GM18867 (cell line): ENCODE data around the gene FAM168A.

ENCODE experiments used
- ATAC-seq: cut with Tn5 transposase; IDR thresholded peaks from one replicate; pipeline ENCODE4 v1.9.1; 2021; ENCODE audit warnings: mild to moderate bottlenecking, moderate library complexity; ENCODE audit not compliant: unreplicated experiment

Gene FAM168A

DNA sequence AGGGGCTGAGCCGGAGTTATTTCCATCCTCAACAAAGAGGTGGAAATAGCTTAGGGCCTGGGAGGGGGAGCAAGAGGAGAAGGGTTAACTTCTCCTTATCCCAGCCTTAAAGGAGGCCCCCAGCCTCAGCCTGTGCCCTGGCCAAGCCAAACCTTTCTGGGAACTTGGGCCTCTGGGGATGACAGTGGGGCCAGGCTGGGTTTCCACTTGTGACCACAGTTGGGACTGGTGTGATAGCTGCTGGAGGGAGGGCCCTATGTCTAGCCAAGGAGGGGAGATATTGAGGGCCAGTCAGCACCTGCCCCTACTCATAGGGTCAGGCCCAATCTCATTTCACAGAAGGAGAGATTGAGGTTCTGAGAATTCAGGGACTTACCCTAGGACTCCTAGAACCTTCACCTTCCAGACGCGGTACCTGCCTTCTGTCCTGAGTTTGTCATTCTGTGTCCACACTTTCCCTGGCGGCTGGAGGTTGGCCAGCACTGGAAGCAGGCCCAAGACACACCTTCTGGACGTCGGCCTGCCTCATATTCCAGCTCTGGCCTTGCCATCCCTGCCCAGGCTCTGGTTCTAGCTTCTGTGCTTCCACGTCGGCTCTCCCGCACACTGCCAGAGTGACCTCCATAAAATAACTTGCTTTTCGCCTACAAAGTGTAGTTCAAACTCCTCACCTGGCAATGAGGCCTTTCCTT, 218.6 kb downstream of the FAM168A start:
- no peak for ATAC-seq

- peak; percentile 16 for ATAC-seq
These were observed 220.9 kb downstream of the FAM168A start for GRCh38 chr11:73376803-73377629.

GRCh38 chr11:73376160-73376802, 221.6 kb downstream of the FAM168A start, which contains the start of gene RELT:
TSS of gene RELT (plus strand) at chr11:73376399. CDS start at chr11:73389137, 12,738 bp downstream.
- ATAC-seq, result peak; percentile 76

GRCh38 chr11:73375830-73376159, 222.1 kb downstream of the FAM168A start:
- ATAC-seq, result no peak

DNA sequence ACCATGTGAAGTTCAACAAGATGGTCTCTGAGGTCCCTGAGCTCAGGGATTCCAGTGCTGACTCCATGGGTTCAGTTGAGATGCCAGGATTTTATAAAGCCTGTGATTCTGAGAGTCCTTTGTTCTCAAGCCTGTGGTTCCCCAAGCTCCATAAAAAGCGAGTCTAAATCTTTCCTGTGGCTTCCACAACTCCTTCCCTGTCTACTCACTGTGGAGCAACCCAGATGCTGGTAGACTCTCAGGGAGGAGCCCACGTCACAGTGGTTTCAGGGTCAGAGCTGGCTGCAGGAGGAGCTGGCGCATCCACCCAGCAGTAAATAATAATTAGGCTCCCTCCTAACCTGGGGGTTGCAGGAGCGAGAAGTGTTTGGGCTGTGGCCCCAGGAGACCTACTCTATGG, 223.8 kb downstream of the FAM168A start:
- ATAC-seq, result no peak

GRCh38 chr11:73372375-73372993, 225.4 kb downstream of the FAM168A start:
- no peak for ATAC-seq

DNA sequence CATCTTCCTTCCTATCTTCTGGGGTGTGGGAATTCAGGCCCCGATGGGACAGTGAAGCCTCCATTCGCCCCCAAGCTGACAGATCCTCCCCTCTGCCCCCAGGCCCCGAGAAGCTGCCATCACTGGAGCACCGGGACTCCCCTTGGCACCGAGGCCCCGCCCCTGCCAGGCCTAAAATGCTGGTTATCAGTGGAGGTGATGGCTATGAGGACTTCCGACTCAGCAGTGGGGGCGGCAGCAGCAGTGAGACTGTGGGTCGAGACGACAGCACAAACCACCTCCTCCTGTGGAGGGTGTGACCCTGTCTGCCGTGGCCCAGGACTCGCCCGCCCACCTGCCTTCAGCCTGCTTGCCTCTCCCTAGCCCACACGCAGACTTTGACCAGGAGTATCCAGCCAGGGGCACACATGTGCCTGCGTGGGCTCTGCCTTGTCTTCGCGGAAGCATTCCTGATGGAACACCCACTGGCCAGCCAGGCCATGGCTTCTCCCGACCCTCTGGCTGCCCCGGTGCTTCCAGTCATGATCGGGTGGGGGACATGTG, 230.4 kb downstream of the FAM168A start:
- ATAC-seq, result no peak

GRCh38 chr11:73366953-73367352, 231.0 kb downstream of the FAM168A start:
- ATAC-seq, result no peak

- no peak for ATAC-seq
These were observed 231.7 kb downstream of the FAM168A start for GRCh38 chr11:73366265-73366610.

DNA sequence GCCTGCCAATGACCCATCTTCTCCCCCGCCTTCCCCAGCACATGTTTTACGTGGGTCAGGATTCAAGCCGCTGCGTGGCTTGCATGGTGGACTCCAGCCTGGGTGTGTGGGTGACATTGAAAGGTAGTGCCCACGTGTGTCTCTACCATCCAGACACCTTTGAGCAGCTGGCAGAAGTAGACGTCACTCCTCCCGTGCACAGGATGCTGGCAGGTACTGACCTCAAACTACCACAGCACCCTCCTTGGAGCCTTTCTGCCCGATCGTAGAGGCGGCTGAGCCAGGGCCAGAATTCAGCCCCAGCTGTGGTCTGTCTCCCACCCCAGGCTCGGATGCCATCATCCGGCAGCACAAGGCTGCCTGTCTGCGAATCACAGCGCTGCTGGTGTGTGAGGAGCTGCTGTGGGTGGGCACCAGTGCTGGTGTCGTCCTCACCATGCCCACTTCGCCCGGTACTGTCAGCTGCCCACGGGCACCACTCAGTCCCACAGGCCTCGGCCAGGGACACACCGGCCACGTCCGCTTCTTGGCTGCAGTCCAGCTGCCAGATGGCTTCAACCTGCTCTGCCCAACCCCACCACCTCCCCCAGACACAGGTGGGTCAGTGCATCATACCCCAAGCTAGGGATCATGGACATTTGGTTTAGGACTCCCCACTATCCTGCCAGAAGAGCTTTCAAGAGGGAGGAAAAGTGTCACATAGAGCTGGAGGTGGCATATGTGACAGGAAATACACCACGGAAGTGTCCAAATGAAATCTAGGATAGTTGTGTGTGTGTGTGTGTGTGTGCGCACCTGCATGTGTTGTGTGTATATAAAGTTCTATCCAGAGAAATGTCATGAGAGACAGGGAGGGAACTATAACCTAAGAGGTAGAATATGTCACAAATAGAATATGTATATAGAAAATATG, 232.3 kb downstream of the FAM168A start:
- ATAC-seq, result no peak

DNA sequence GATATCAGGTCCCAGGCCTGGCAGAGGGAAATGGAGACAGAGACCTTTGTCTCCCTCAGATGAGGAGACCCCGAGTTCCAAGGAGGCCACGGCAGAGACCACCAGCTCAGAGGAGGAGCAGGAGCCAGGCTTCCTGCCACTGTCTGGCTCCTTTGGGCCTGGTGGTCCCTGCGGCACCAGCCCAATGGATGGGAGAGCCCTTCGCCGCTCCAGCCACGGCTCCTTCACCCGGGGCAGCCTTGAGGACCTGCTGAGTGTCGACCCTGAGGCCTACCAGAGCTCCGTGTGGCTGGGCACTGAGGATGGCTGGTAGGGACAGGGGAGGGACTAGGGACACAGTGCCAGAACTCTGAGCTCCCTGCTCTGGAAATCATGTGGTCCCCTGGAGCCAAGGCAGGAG, 234.8 kb downstream of the FAM168A start:
- no peak for ATAC-seq

GRCh38 chr11:73361953-73362776, 235.7 kb downstream of the FAM168A start:
- no peak for ATAC-seq

GRCh38 chr11:73360743-73361369, 237.1 kb downstream of the FAM168A start:
- no peak for ATAC-seq

- ATAC-seq, result no peak
These were observed 237.8 kb downstream of the FAM168A start for GRCh38 chr11:73359930-73360742.

- no peak for ATAC-seq
These were observed 238.6 kb downstream of the FAM168A start for GRCh38 chr11:73359341-73359740.

GRCh38 chr11:73358071-73358470, 239.8 kb downstream of the FAM168A start:
- ATAC-seq, result no peak

GRCh38 chr11:73356979-73357860, 240.7 kb downstream of the FAM168A start:
- no peak for ATAC-seq
